ENCODE measurements around the gene GANAB.
"Not testable (repeated sequence)": the region's sequence is repeated elsewhere in the genome, so short reads cannot be mapped to it uniquely, and the experiment has no call there.

GANAB gene

GRCh38 chr11:62600367-62601121 is 45.9 kb downstream of the GANAB start:
- no peak for DNase-seq

- no peak for DNase-seq
Measured at GRCh38 chr11:62599901-62600300, 46.5 kb downstream of the GANAB start.

- DNase-seq = peak; percentile 91
Measured at GRCh38 chr11:62599069-62599696, 47.2 kb downstream of the GANAB start.

GRCh38 chr11:62595124-62595523 is 51.3 kb downstream of the GANAB start:
- DNase-seq = no peak

GRCh38 chr11:62593434-62594044 is 52.9 kb downstream of the GANAB start:
- peak; percentile 76 for DNase-seq

- no peak for DNase-seq
Measured at GRCh38 chr11:62592989-62593421, 53.4 kb downstream of the GANAB start.

GRCh38 chr11:62592146-62592815 is 54.1 kb downstream of the GANAB start:
- no peak for DNase-seq

- peak; percentile 91 for DNase-seq
Measured at GRCh38 chr11:62591448-62592145, 54.8 kb downstream of the GANAB start, which contains the start of gene TUT1. Gene TUT1 (minus strand): TSS chr11:62591523. CDS start chr11:62591485, 38 bp downstream.

- DNase-seq = no peak
Measured at GRCh38 chr11:62588966-62589637, 57.3 kb downstream of the GANAB start.

- DNase-seq = not testable (repeated sequence)
Measured at GRCh38 chr11:62585356-62585755, 61.1 kb downstream of the GANAB start.

GRCh38 chr11:62581735-62582134 is 64.7 kb downstream of the GANAB start:
- DNase-seq = not testable (repeated sequence)

GRCh38 chr11:62580959-62581715 is 65.3 kb downstream of the GANAB start:
- DNase-seq = no peak

GRCh38 chr11:62579252-62579651 is 67.2 kb downstream of the GANAB start:
- no peak for DNase-seq

GRCh38 chr11:62578541-62578940 is 67.9 kb downstream of the GANAB start:
- DNase-seq = no peak

- no peak for DNase-seq
Measured at GRCh38 chr11:62577046-62577714, 69.2 kb downstream of the GANAB start.

- DNase-seq = no peak
Measured at GRCh38 chr11:62575837-62576236, 70.6 kb downstream of the GANAB start.

GRCh38 chr11:62575156-62575555 is 71.3 kb downstream of the GANAB start:
- no peak for DNase-seq

Measured in activated CD8-positive, alpha-beta memory T cell treated with anti-CD3 and anti-CD28 coated beads, Interleukin-2, amount 50 U/mL, for 4 hours (primary cell).